Progenitor cell of endocrine pancreas (in vitro differentiated cells): Measurements from ENCODE around the gene TAS1R2. TPM values are rescaled to one million over a fixed set of nuclear protein-coding genes. Genes with fewer than 3 reads are reported as not detected.

Experiments
- DNase-seq: peaks from one replicate; pipeline ENCODE4 v3.0.0; 2021; ENCODE audit warnings: low spot score; ENCODE audit not compliant: unreplicated experiment
- H3K27ac Mint-ChIP-seq: 2 replicates; pipeline ENCODE4 v1.8.0; 2021; ENCODE audit warnings: mild to moderate bottlenecking, moderate library complexity, mixed read lengths
- H3K27me3 Mint-ChIP-seq: 2 replicates; pipeline ENCODE4 v1.8.0; 2021; ENCODE audit warnings: mixed read lengths
- H3K36me3 Mint-ChIP-seq: 2 replicates; pipeline ENCODE4 v1.8.0; 2022; ENCODE audit warnings: mixed read lengths; ENCODE audit not compliant: insufficient read depth
- H3K4me1 Mint-ChIP-seq: 2 replicates; pipeline ENCODE4 v1.8.0; 2021; ENCODE audit warnings: low read depth, mixed read lengths
- H3K4me3 Mint-ChIP-seq: 2 replicates; pipeline ENCODE4 v1.8.0; 2021; ENCODE audit warnings: low read depth, mild to moderate bottlenecking, moderate library complexity, mixed read lengths
- H3K9me3 Mint-ChIP-seq: 2 replicates; pipeline ENCODE4 v1.8.0; 2021; ENCODE audit warnings: low read depth, mixed read lengths
- CTCF ChIP-seq: fragments of 200-600 bp; sonication (generic); IDR thresholded peaks from one replicate; pipeline ENCODE4 v1.5.0; 2021; ENCODE audit warnings: antibody characterized with exemption, mild to moderate bottlenecking; ENCODE audit not compliant: unreplicated experiment
- total RNA-seq: library from RNA; stranded (reverse); gene quantifications from 2 replicates; pipeline ENCODE4 v1.2.1, GENCODE V29; 2021

Gene TAS1R2
- total RNA-seq, 1 donor from 2014 or later, result not detected

- peaks cover 21% of the 10 kb centered on the region for H3K27me3 Mint-ChIP-seq
- DNase-seq, result no peak
- H3K27ac Mint-ChIP-seq, result no peak overlapping the region
- no peaks in the 10 kb centered on the region for H3K36me3 Mint-ChIP-seq
- H3K4me3 Mint-ChIP-seq, result no peak overlapping the region
- H3K9me3 Mint-ChIP-seq, result no peaks in the 10 kb centered on the region
- TF ChIP-seq CTCF, result no peak
- H3K4me1 Mint-ChIP-seq, result no peaks in the 10 kb centered on the region
These were observed 59.2 kb downstream of the TAS1R2 start for GRCh38 chr1:18800258-18800657.

- H3K27me3 Mint-ChIP-seq, result peaks cover 14% of the 10 kb centered on the region
- no peak overlapping the region for H3K27ac Mint-ChIP-seq
- TF ChIP-seq CTCF, result no peak
- H3K9me3 Mint-ChIP-seq, result no peaks in the 10 kb centered on the region
- no peaks in the 10 kb centered on the region for H3K36me3 Mint-ChIP-seq
- no peaks in the 10 kb centered on the region for H3K4me1 Mint-ChIP-seq
- no peak for DNase-seq
- no peak overlapping the region for H3K4me3 Mint-ChIP-seq
These were observed 60.0 kb downstream of the TAS1R2 start for GRCh38 chr1:18799454-18799853.

DNA sequence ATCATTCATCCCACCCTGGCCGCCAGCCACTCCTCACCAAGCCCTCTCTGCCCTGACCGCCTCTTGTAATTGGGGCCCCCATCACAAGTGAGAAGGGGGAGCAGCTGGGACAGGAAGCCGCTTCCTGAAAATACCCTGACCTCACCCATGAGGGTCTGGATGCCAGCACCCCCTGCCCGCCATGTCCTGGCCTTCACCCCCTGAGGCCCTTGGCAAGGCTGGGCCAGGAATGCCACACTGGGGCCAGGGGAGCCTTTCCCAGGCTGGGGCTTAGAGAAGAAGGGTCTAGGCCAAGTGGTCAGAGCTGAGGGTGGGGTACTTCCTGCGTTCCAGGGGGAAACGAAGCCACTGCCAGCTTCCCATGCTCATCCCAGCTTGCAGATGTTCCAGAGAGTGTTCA lies 60.5 kb downstream of the TAS1R2 start:
- H3K27ac Mint-ChIP-seq, result no peak overlapping the region
- no peak for TF ChIP-seq CTCF
- no peaks in the 10 kb centered on the region for H3K4me1 Mint-ChIP-seq
- no peak for DNase-seq
- H3K36me3 Mint-ChIP-seq, result no peaks in the 10 kb centered on the region
- H3K27me3 Mint-ChIP-seq, result peaks cover 14% of the 10 kb centered on the region
- no peaks in the 10 kb centered on the region for H3K9me3 Mint-ChIP-seq
- H3K4me3 Mint-ChIP-seq, result no peak overlapping the region

DNA sequence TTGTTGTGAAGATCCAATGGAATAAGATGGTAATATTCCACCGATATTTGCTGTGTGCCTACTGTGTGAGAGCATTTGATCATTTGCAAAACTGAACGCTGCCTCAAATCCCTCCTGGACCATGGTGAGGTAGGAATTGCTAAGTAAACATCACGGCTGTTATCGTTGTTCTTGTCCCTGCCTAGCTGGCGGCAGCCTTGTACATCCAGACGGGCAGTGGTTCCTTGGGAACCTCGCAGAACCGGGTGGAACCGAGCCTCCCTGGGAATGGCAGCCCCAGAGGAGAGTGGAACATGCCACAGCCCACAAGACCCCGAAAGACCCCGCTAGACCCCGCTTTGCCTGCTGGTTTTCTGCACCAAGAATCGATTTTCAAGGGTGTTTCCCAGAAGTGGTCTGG lies 60.9 kb downstream of the TAS1R2 start:
- no peak for TF ChIP-seq CTCF
- Mint-ChIP-seq H3K9me3 (no peaks in the 10 kb centered on the region), H3K4me1 (no peaks in the 10 kb centered on the region), H3K4me3 (no peak overlapping the region), H3K27ac (no peak overlapping the region), H3K27me3 (peaks cover 17% of the 10 kb centered on the region), H3K36me3 (no peaks in the 10 kb centered on the region)
- DNase-seq, result no peak

GRCh38 chr1:18796950-18797349 lies 62.5 kb downstream of the TAS1R2 start:
- no peak overlapping the region for H3K4me3 Mint-ChIP-seq
- no peaks in the 10 kb centered on the region for H3K4me1 Mint-ChIP-seq
- H3K27ac Mint-ChIP-seq, result no peak overlapping the region
- H3K27me3 Mint-ChIP-seq, result peaks cover 28% of the 10 kb centered on the region
- H3K9me3 Mint-ChIP-seq, result no peaks in the 10 kb centered on the region
- no peak for TF ChIP-seq CTCF
- DNase-seq, result no peak
- H3K36me3 Mint-ChIP-seq, result no peaks in the 10 kb centered on the region
